Mucosa of descending colon (tissue), 3 donors: Measurements from ENCODE around the gene CIAO3. TPM values are rescaled to one million over a fixed set of nuclear protein-coding genes. Genes with fewer than 3 reads are reported as not detected.

ENCODE experiments used
- ATAC-seq: fragments of 200-7000 bp; cut with Tn5 transposase; one replicate; pipeline ENCODE4 v1.9.1; 2020; ENCODE audit warnings: mild to moderate bottlenecking, moderate library complexity
- DNase-seq, 3 donors: peaks; one replicate each; pipeline ENCODE4 v3.0.0-alpha.2; 2020
- H3K36me3 ChIP-seq: fragments of 200-600 bp; one replicate; pipeline ENCODE4 v1.8.0; 2021; ENCODE audit warnings: low read depth, mild to moderate bottlenecking
- H3K4me1 ChIP-seq: fragments of 200-600 bp; one replicate; pipeline ENCODE4 v1.8.0; 2021; ENCODE audit warnings: low read depth, mild to moderate bottlenecking
- H3K4me3 ChIP-seq: fragments of 200-600 bp; one replicate; pipeline ENCODE4 v1.8.0; 2021; ENCODE audit warnings: mild to moderate bottlenecking
- H3K9me3 ChIP-seq: fragments of 200-600 bp; one replicate; pipeline ENCODE4 v1.8.0; 2021; ENCODE audit warnings: mild to moderate bottlenecking
- CTCF ChIP-seq: fragments of 200-600 bp; IDR thresholded peaks from one replicate; pipeline ENCODE4 v1.8.0; 2022; ENCODE audit warnings: antibody characterized with exemption, mild to moderate bottlenecking
- intact Hi-C, 2 donors: fragments of 100-400 bp; cut with DNase I in 1 of 2; cut with micrococcal nuclease in 1 of 2; formaldehyde crosslinking; loops; one replicate each; pipeline versions ENCODE4 v1.11.0 to v1.11.1; 2022; cut with DNase I, micrococcal nuclease
- total RNA-seq, 3 donors: library from RNA; stranded (reverse); fragmentation: NEBNext Ultra II Directional in 2 of 3; extraction: Animal tissue kit (Norgen Biotek cat#: 25700) in 2 of 3; gene quantifications; one replicate each; pipeline versions ENCODE4 v1.2.1 to v1.2.4, GENCODE V29; 2021 to 2023
- donor health status: DM: no; HTN: no; CAD: no; lungs with moderate emphysema.
- donor health status: DM: no; HTN: no; CAD: no.
- donor health status: DM: no; HTN: yes; CAD: no.

The CIAO3 gene
- total RNA-seq, 3 donors from 2014 or later: 37.7 to 48.7 (median 47.6) TPM

GRCh38 chr16:774086-775001 is 33.5 kb upstream of the CIAO3 start:
- H3K4me3 ChIP-seq: no peak overlapping the region
- intact Hi-C loops: no loop called here
- no peaks in the 10 kb centered on the region for H3K36me3 ChIP-seq
- no peak for TF ChIP-seq CTCF
- no peaks in the 10 kb centered on the region for H3K4me1 ChIP-seq
- DNase-seq (no peak), ATAC-seq (no peak)
- H3K9me3 ChIP-seq: no peaks in the 10 kb centered on the region

- intact Hi-C loops: no loop called here
- H3K4me3 ChIP-seq: no peak overlapping the region
- no peaks in the 10 kb centered on the region for H3K4me1 ChIP-seq
- DNase-seq (no peak), ATAC-seq (no peak)
- no peaks in the 10 kb centered on the region for H3K36me3 ChIP-seq
- H3K9me3 ChIP-seq: no peaks in the 10 kb centered on the region
- no peak for TF ChIP-seq CTCF
Observed at GRCh38 chr16:772959-773358, 32.2 kb upstream of the CIAO3 start.

GRCh38 chr16:770411-770810 is 29.6 kb upstream of the CIAO3 start:
- ATAC-seq (no peak), DNase-seq (no peak)
- no peaks in the 10 kb centered on the region for H3K36me3 ChIP-seq
- no peak for TF ChIP-seq CTCF
- H3K4me3 ChIP-seq: no peak overlapping the region
- H3K4me1 ChIP-seq: no peaks in the 10 kb centered on the region
- intact Hi-C loops: no loop called here
- no peaks in the 10 kb centered on the region for H3K9me3 ChIP-seq

GRCh38 chr16:769934-770333 is 29.1 kb upstream of the CIAO3 start:
- H3K9me3 ChIP-seq: no peaks in the 10 kb centered on the region
- no peak overlapping the region for H3K4me3 ChIP-seq
- intact Hi-C loops: no loop called here
- TF ChIP-seq CTCF: no peak
- H3K4me1 ChIP-seq: no peaks in the 10 kb centered on the region
- DNase-seq (no peak), ATAC-seq (no peak)
- no peaks in the 10 kb centered on the region for H3K36me3 ChIP-seq

- DNase-seq: no peak
- no peak for TF ChIP-seq CTCF
Observed at GRCh38 chr16:769184-769784, 28.5 kb upstream of the CIAO3 start.

More at GRCh38 chr16:769184-769784, 28.5 kb upstream of the CIAO3 start:
- no peak overlapping the region for H3K4me3 ChIP-seq
- intact Hi-C loops: no loop called here
- H3K9me3 ChIP-seq: no peaks in the 10 kb centered on the region
- H3K36me3 ChIP-seq: no peaks in the 10 kb centered on the region
- no peak for ATAC-seq
- no peaks in the 10 kb centered on the region for H3K4me1 ChIP-seq
